Neutrophil (primary cell): ENCODE results near the gene NXN.

Source experiments
- H3K27ac ChIP-seq: fragments of 200-600 bp; sonication (generic); 2 replicates; pipeline ENCODE4 v1.5.1; 2016; ENCODE audit warnings: mild to moderate bottlenecking, moderate library complexity
- H3K27me3 ChIP-seq: fragments of 200-600 bp; sonication (generic); 2 replicates; pipeline ENCODE4 v1.6.0; 2016; ENCODE audit warnings: mild to moderate bottlenecking
- H3K36me3 ChIP-seq: fragments of 200-600 bp; sonication (generic); 2 replicates; pipeline ENCODE4 v1.5.1; 2017
- H3K4me1 ChIP-seq, 2 experiments: fragments of 200-600 bp in 1 of 2; sonication (generic) in 1 of 2; 1 replicate in 1 of 2; 2 replicates in 1 of 2; pipeline versions ENCODE4 v1.5.1 to v1.6.1; 2013 to 2016; ENCODE audit warnings: low read depth in 1 of 2, low read length in 1 of 2, mild to moderate bottlenecking in 1 of 2, moderate library complexity in 1 of 2; ENCODE audit not compliant: control insufficient read depth in 1 of 2, insufficient read depth in 1 of 2
- H3K4me3 ChIP-seq, 2 experiments: fragments of 200-600 bp in 1 of 2; sonication (generic) in 1 of 2; 1 replicate in 1 of 2; 2 replicates in 1 of 2; pipeline ENCODE4 v1.5.1; 2013 to 2016; ENCODE audit warnings: low read depth in 1 of 2, low read length in 1 of 2, mild to moderate bottlenecking in 1 of 2, moderate library complexity in 1 of 2
- H3K9me3 ChIP-seq: fragments of 200-600 bp; sonication (generic); 2 replicates; pipeline ENCODE4 v1.5.1; 2016
- CTCF ChIP-seq: fragments of 200-600 bp; sonication (generic); IDR thresholded peaks from 2 replicates; pipeline ENCODE4 v1.5.1; 2016; ENCODE audit warnings: antibody characterized with exemption

The NXN gene

GRCh38 chr17:892958-893357 is 86.6 kb downstream of the NXN start:
- H3K4me3 ChIP-seq, result no peak overlapping the region
- H3K36me3 ChIP-seq, result no peaks in the 10 kb centered on the region
- peaks cover 17 to 18% of the 10 kb centered on the region in 2 experiments for H3K4me1 ChIP-seq
- no peak overlapping the region for H3K27ac ChIP-seq
- H3K27me3 ChIP-seq, result peaks cover 41% of the 10 kb centered on the region
- no peaks in the 10 kb centered on the region for H3K9me3 ChIP-seq
- no peak for TF ChIP-seq CTCF

GRCh38 chr17:888998-889441 is 90.6 kb downstream of the NXN start:
- no peaks in the 10 kb centered on the region for H3K9me3 ChIP-seq
- no peaks in the 10 kb centered on the region for H3K36me3 ChIP-seq
- H3K4me1 ChIP-seq, result no peaks in the 10 kb centered on the region
- TF ChIP-seq CTCF, result no peak
- H3K27ac ChIP-seq, result no peak overlapping the region
- H3K4me3 ChIP-seq, result no peak overlapping the region
- peaks cover 51% of the 10 kb centered on the region for H3K27me3 ChIP-seq

- Histone ChIP-seq H3K27me3 (peaks cover 51% of the 10 kb centered on the region), H3K4me1 (no peaks in the 10 kb centered on the region), H3K27ac (no peak overlapping the region), H3K36me3 (no peaks in the 10 kb centered on the region), H3K4me3 (no peak overlapping the region), H3K9me3 (no peaks in the 10 kb centered on the region)
- no peak for TF ChIP-seq CTCF
These were observed 91.9 kb downstream of the NXN start for GRCh38 chr17:887551-888209.

GRCh38 chr17:885971-886571 is 93.5 kb downstream of the NXN start:
- Histone ChIP-seq H3K36me3 (no peaks in the 10 kb centered on the region), H3K9me3 (no peaks in the 10 kb centered on the region), H3K27me3 (peaks cover 43% of the 10 kb centered on the region), H3K4me1 (peaks cover 0 to 5% of the 10 kb centered on the region in 2 experiments), H3K27ac (no peak overlapping the region), H3K4me3 (no peak overlapping the region)
- TF ChIP-seq CTCF, result no peak

GRCh38 chr17:883586-883962 is 96.0 kb downstream of the NXN start:
- Histone ChIP-seq H3K36me3 (no peaks in the 10 kb centered on the region), H3K9me3 (no peaks in the 10 kb centered on the region), H3K27ac (no peak overlapping the region), H3K4me1 (peaks cover 0 to 5% of the 10 kb centered on the region in 2 experiments), H3K4me3 (no peak overlapping the region), H3K27me3 (peaks cover 22% of the 10 kb centered on the region)
- no peak for TF ChIP-seq CTCF
